IPS-NIHi11 (cell line): ENCODE results near the gene GRM4.
A peak's percentile ranks its signal among the peaks of the same experiment; 100 is the strongest.

Source experiments
- DNase-seq: peaks from one replicate; pipeline ENCODE4 v3.0.0; 2012; ENCODE audit warnings: mixed read lengths, low spot score

The GRM4 gene

DNA sequence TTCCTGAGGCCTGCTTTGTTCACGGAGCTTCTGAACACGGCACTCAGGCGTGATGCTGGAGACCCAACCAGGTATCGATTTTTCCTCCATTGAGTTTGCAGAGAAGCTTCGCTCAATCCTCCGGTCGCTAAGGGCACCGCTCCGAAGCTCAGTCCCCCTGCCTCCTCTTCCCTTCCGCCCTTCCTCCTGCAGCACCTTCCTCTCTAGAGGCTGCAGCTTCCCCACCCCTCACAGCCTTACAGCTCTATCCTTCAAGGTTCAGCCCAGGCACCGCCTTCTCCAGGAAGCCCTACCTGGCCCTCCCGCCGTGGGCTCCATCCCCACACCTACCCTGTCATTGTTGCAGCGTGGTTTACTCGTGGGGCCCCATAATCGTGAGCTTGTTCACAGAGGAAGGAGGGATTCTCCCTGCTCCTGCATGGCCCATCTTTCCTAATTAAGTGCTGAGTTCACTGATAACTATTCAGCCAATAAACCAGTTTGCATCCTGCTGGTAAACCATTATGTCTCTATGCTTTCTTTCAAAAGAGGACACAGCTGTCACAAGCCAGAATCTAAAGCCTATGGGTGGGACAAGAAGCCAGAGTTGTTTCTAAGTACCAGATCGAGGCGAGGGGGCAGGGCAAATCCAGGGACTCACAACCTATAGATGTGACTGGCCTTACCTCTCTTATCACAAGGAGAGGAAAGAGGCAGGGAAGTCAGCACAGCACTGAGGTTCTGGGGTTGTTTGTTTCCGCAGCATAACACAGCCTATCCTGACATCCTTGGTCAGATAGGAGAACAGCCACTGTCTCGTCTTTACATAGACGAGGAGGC lies 152.0 kb downstream of the GRM4 start:
- no peak for DNase-seq

- no peak for DNase-seq
These were observed 152.8 kb downstream of the GRM4 start for GRCh38 chr6:33993091-33993490.

DNA sequence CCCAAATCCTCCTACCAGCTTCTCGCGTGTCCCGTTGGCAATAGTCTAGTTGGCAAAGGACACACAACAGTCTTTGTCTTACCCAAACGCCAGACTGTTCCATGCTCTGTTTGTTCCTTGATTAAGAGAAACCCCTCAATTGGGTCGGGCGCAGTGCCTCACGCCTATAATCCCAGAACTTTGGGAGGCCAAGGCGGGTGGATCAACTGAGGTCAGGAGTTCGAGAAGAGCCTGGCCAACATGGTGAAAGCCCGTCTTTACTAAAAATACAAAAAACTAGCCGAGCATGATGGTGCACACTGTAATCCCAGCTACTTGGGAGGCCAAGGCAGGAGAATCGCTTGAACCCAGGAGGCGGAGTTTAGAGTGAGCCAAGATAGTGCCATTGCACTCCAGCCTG lies 153.7 kb downstream of the GRM4 start:
- no peak for DNase-seq

- DNase-seq = no peak
These were observed 154.3 kb downstream of the GRM4 start for GRCh38 chr6:33991610-33992009.

DNA sequence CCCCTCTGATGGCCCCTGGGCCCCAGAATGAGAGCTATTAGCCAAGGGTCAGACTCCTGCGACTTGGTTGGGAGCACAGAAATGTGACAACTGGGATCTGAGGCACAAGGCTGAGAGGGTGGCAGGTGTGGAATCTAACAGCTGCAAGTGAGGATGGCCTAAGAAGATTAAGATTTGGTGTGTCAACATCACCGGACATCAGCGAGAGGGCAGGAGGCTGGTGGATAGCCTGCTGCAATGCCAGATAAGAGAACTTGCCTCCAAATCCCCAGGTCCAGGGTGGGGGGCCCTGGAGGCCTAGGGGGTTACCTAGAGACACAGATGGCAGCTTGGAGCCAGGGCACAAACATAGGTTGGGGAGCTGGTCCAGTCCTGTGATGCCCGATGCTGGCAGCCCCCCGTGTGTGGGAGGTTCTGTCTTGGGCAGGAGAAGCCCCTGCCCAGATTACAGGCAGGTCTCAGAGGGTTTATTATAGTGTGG lies 155.8 kb downstream of the GRM4 start:
- no peak for DNase-seq

- DNase-seq = no peak
These were observed 156.7 kb downstream of the GRM4 start for GRCh38 chr6:33989016-33989854.

GRCh38 chr6:33988121-33989015 lies 157.5 kb downstream of the GRM4 start:
- no peak for DNase-seq

GRCh38 chr6:33987531-33988021 lies 158.3 kb downstream of the GRM4 start:
- DNase-seq = no peak

DNA sequence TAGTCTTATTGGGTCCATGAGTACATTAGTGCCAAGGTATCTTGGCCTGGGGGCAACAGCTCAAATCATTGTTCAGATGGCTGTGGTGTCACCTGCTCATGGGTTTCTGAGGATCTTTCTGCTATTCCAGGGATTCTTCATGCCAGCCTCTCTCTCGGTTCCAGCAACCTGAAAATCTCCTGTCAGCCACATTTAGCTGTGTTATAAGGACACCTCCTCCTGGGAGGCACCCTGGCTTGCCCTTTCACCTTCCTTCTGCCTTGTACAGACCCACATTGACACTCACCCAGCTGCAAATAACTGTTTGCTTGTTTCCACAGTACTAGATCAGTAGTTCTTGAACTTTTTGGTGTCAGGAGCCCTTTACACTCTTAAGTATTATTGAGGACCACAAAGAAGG lies 159.9 kb downstream of the GRM4 start:
- DNase-seq = no peak

DNA sequence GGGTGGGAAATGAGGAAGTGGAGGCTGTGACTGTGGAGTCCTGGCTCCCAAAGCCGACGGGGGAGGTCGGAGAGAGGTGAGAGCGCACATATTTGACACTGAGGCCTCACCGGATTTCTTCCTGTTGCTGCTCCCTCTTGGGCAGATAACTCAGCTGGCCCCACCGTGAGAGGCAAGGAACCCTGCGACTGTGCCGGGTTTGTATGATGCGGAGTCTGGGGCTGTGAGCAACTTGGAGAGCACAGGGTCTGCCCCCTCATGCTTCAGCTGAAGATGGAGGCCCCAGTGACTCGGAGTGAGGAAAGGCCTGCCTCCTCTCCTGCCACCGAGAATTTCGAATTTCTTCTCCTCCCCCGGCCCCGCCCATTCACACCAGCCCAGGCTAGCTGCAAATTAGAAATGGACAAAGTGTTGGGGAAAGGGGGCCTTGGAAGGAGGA lies 160.6 kb downstream of the GRM4 start:
- DNase-seq = no peak

DNA sequence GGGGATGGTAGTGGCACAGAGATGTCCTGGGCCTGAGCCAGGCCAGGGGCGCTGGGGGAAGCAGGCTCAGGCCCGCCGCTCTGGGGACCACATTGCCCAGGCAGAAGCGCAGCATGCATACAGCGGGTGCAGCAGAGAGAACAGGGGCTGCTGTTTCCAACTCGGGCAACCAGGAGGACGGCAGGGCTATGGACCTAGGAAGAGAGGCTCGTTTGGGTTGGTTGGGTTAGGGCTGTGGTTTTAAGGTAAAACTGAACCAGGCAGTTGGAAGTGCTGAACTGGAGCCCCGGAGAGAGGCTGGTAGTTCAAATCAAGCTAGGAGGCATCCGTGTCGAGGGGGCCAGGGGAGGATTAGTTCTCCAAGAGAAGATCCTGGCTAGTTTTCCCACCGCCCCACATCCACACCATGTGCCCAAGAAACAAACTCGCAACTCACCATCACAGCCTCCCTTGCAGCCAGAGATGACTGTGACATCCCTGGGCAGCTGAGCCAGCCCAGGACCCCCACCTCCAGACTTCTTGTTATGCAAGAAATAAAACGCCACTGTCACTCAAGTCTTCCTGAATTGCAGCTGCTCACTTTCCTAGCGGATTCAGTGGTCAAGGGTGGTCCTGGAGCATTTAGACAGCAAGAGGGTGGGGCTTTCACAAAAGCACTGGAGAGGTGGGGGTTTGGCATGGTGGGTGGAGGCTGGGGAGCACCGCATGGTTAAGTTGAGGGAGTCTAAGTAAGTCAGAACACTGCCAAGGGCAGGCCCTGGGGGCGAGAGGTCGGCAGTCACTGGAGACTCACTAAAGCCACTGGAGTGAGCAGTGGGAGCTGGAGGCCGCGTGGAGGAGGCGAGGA lies 161.2 kb downstream of the GRM4 start:
- DNase-seq = no peak

GRCh38 chr6:33983721-33984465 lies 162.0 kb downstream of the GRM4 start:
- no peak for DNase-seq

GRCh38 chr6:33983109-33983716 lies 162.7 kb downstream of the GRM4 start:
- DNase-seq = peak; percentile 69

- DNase-seq = no peak
These were observed 164.0 kb downstream of the GRM4 start for GRCh38 chr6:33981861-33982260.

DNA sequence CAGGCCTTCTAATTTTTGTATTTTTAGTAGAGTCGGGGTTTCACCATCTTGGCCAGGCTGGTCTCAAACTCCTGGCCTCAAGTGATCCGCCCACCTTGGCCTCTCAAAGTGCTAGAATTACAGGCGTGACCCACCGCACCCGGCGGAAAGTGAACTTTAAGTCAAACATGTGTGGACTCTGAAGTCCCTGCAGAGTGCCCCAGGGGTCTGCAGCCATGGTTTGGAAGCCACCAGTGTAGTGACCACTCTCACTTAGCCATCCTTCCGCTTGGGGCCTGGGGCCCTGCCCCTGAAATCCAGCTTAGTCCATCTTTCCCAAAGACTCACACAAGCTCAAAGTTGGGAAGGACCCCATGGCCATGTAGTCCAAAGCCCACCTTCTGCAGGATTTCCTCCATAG lies 164.5 kb downstream of the GRM4 start:
- no peak for DNase-seq

DNA sequence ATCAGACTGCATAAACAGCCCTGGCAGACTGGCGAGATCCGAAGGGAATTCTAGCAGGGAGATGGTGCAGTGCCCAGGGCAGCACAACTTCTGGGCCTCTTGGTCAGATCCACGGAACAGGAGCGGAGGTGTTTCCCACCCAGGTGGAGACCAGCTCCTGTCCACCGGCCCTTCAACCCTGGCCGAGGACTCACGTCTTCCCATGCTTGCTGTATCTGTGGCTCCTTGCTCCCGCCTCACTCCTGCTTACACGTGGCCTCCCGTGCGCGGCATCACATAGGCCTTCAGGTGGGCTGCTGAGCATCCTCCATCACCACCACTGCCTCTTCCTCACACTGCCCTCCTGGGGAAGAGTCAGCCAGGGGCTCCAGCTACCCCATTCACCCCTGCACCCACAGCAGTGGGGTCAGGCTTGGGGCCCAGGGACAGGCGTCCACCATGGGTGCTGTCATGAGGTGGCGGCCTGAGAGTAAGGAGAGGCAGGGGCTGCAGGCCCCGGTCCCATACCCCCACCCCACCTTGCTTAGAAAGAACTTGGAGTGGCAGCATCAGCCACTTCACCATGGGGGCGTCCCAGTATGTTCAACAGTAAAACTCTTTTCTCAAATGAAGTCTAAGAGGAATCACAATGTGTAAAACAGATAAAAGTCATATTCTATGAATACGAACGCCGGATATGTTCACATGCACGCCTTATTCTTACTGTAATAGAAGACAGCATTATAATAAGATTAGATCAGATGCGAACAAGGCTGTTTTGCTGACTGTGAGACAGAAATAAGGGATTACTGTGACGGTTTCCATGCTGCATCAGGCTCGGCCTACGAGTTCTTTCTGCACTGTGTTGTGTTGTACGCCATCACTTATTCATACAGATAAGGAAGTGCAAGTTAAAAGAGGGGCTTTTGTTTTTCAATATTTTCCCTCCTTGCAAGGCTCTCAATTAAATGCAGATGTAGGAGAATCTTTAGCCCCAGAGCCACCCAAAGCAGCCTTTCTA lies 165.4 kb downstream of the GRM4 start:
- no peak for DNase-seq

GRCh38 chr6:33979750-33980149 lies 166.1 kb downstream of the GRM4 start:
- DNase-seq = no peak

GRCh38 chr6:33978412-33979150 lies 167.3 kb downstream of the GRM4 start:
- no peak for DNase-seq
